ENCODE data around the gene HTR3A.

Gene HTR3A

DNA sequence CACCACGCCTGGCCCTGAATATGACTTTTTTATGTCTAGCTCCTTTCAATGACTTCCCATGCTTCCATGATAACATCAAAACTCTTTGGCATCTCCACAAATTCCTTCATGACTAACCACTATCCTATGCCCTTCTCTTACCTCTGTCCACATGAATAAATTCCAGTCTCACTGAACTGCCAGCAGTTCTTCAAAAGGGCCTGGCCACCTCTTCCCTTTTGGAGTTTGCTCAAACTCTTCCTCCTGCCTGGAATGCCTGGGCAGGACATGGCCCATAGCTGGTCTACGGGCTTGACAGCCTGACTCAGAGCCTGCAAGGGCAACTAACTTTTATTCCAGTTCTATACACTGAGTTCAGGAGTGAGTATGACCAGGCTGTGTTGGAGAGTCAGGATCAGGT is 42.8 kb downstream of the HTR3A start:
- no peak overlapping the region for H3K27ac ChIP-seq
- no peak for TF ChIP-seq ZFX (IDR thresholded peaks at IDR 0.05; ENCODE audit: borderline replicate concordance)
- TF ChIP-seq, protein P1, sequence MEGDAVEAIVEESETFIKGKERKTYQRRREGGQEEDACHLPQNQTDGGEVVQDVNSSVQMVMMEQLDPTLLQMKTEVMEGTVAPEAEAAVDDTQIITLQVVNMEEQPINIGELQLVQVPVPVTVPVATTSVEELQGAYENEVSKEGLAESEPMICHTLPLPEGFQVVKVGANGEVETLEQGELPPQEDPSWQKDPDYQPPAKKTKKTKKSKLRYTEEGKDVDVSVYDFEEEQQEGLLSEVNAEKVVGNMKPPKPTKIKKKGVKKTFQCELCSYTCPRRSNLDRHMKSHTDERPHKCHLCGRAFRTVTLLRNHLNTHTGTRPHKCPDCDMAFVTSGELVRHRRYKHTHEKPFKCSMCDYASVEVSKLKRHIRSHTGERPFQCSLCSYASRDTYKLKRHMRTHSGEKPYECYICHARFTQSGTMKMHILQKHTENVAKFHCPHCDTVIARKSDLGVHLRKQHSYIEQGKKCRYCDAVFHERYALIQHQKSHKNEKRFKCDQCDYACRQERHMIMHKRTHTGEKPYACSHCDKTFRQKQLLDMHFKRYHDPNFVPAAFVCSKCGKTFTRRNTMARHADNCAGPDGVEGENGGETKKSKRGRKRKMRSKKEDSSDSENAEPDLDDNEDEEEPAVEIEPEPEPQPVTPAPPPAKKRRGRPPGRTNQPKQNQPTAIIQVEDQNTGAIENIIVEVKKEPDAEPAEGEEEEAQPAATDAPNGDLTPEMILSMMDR (IDR thresholded peaks at IDR 0.05) = no peak

DNA sequence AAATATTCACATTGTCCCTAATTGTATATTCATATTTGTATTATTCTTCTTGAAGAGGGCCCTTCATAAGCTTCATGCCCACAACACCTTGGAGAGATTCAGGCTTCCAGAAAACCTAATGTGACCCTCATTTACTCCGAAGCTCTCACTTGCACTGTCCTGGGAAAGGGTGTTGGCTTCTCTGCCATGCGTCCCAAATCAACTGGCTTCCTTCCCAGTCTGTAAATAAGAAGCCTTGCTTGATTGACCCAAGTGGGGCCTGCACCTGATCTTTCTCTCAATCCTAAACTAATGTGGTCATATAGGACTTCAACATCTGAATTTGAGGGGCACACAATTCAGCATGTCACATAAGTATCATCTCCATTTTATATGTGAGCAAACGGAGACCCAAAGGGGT is 44.1 kb downstream of the HTR3A start:
- H3K27ac ChIP-seq = no peak overlapping the region
- TF ChIP-seq, protein P1 (IDR thresholded peaks at IDR 0.05) = no peak
- no peak for TF ChIP-seq ZFX (IDR thresholded peaks at IDR 0.05; ENCODE audit: borderline replicate concordance)

DNA sequence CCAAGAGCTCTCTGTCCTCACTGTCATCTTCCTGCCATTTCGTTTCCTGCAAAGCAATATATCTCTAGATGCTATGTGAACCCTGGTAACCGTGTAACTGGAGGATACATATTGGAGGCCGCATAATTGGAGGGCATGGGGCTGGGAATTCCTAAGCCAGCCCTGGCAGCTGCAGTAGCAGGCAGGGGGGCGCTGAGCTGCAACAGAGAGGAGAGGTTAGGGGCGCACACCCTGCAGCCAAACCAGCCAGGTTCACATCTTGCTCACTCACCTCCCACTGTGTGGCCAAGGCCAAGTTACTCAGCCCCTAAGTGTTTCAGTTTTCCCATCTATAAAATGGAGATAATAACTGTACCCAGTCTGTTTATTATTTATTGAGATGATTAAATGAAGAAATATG is 44.7 kb downstream of the HTR3A start:
- no peak for TF ChIP-seq ZFX (IDR thresholded peaks at IDR 0.05; ENCODE audit: borderline replicate concordance)
- TF ChIP-seq, protein P1 (IDR thresholded peaks at IDR 0.05) = no peak
- H3K27ac ChIP-seq = no peak overlapping the region

DNA sequence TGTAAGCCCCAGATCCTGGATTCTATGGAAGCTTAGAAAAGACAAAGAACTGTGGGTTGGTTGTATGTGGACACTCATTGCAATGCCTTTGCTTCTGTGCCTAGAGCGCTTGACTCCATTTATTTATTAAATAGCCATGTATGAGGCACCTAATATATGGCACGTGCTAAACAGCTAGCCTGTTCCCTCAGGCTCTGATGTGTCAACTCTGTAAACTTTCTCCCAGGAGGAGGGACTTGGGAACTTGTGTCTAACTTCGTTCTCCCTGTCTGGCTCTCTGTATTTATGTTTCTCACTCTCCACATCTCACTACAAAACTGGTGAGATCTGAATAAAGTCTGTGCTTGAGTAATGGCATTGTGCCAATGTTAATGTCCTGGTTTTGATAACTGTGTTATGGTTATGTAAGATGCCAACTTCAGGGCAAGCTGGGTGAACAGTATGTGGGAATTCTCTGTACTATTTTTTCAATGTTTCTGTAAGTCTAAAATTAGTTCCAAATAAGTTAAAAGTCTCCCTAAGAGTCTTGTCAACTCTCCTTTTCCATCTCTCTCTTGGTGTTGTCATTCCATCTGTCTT is 50.5 kb downstream of the HTR3A start:
- no peak overlapping the region for H3K27ac ChIP-seq
- no peak for TF ChIP-seq ZFX (IDR thresholded peaks at IDR 0.05; ENCODE audit: borderline replicate concordance)
- TF ChIP-seq, protein P1 (IDR thresholded peaks at IDR 0.05) = no peak

DNA sequence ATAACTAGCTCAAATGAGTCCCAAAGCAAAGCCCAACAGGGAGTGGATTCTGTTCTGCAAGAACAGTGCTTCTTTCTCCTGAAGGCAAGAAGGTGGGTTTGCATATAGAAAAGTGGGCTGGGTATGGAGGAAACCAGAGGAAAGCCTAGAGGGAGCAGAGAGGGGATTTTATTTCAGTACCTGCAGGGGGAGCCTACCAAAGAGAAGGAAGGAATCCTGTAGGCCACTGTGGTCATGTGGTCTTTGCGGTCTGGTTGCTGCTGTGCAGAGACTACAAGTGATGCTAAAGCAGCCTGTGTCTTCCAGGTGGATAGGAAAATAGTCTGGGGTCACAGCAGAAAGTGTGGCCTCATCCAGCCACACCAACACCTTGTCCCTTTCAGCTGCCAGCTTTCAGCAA is 51.4 kb downstream of the HTR3A start:
- H3K27ac ChIP-seq = no peak overlapping the region
- no peak for TF ChIP-seq ZFX (IDR thresholded peaks at IDR 0.05; ENCODE audit: borderline replicate concordance)
- TF ChIP-seq, protein P1 (IDR thresholded peaks at IDR 0.05) = peak; percentile 8; the same call in 1 of the 2 replicates

DNA sequence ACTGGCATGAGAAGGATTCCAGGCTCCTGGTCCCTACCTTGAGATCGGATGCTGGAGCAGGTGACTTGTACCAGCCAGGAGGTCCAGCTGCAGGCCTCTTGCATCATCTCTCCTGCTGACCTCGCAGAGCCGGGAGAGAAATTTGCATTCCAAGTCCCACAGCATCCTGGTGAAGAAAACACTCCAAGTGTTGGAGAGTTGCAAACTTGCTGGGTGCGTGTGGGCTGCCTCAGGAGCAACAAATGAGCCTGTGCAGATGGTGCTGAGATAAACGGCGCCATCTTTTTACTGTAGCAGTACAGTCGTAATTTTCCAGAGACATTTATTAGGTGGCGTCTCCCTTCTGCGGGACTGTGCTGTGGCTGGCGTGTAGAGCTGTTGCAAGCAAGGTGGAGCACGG is 52.5 kb downstream of the HTR3A start:
- TF ChIP-seq, protein P1 (IDR thresholded peaks at IDR 0.05) = no peak
- no peak for TF ChIP-seq ZFX (IDR thresholded peaks at IDR 0.05; ENCODE audit: borderline replicate concordance)
- no peak overlapping the region for H3K27ac ChIP-seq

DNA sequence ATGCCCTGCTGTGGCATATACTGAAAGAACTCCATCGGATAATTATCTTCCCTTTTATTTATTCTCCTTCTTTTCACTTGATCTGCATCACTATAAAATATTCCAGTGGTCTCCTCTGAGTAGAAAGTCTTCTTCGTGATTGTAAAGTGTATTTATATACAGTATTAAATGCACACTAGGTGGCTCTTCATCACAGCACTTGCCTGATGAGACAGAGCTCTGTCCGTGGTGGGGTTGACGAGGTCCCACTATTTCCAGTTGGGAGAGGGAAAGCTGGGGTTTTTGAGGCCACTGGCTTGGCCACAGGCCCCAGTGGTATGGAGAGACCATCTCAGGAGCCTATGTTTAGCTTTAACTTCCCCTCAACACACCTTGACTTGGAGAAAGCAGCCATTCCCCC is 53.0 kb downstream of the HTR3A start:
- no peak overlapping the region for H3K27ac ChIP-seq
- TF ChIP-seq, protein P1 (IDR thresholded peaks at IDR 0.05) = no peak
- TF ChIP-seq ZFX (IDR thresholded peaks at IDR 0.05; ENCODE audit: borderline replicate concordance) = no peak
